Measurements from ENCODE around the gene RIMBP2. TPM values are rescaled to one million over a fixed set of nuclear protein-coding genes. Genes with fewer than 3 reads are reported as not detected.

Gene RIMBP2
- polyA plus RNA-seq, 1 donor from 2014 or later = 14.6 TPM

DNA sequence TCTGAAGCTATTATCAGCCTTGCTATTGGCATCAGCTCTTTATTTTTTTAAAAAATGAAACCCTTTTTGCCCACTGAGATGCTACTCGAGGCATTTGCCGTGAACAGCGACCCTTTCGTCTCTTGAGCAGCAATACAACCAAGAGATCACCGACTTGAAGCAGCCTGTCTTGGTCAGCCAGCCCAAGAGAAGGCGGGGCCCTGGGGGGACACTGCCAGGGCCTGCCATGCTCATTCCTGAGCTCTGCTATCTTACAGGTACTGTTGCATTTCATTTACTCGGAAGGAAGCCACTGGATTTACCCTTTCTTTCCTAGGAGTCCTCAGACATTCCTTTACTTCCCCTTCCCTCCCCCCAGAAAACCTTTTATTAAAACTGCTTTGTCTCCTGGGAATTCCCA is 361.7 kb downstream of the RIMBP2 start:
- no peaks in the 10 kb centered on the region for H4K20me1 ChIP-seq (ENCODE audit: insufficient read depth)
- H2AFZ ChIP-seq (ENCODE audit: low read depth, low read length) = no peak overlapping the region
- no peaks in the 10 kb centered on the region for H3F3A ChIP-seq (ENCODE audit: insufficient read depth, low read length, poor library complexity, severe bottlenecking)
- no peak overlapping the region for H3K27ac ChIP-seq (ENCODE audit: low read length)
- H3K9me3 ChIP-seq (ENCODE audit: low read length) = no peaks in the 10 kb centered on the region
- H3K4me3 ChIP-seq (ENCODE audit: low read length) = no peak overlapping the region
- H3K36me3 ChIP-seq (ENCODE audit: insufficient read depth, low read length) = no peaks in the 10 kb centered on the region
- H3K4me2 ChIP-seq (ENCODE audit: low read length) = no peak overlapping the region
- TF ChIP-seq REST (IDR thresholded peaks at IDR 0.05; ENCODE audit: borderline replicate concordance) = no peak
- TF ChIP-seq RAD21 (conservative IDR thresholded peaks at IDR 0.05) = no peak
- no peak for TF ChIP-seq MXI1 (conservative IDR thresholded peaks at IDR 0.05; ENCODE audit: poor library complexity, severe bottlenecking)
- TF ChIP-seq EZH2 (IDR thresholded peaks at IDR 0.05; ENCODE audit: borderline replicate concordance, insufficient read depth, low read length, poor library complexity, severe bottlenecking) = no peak
- no peak for TF ChIP-seq TAF1 (IDR thresholded peaks at IDR 0.05; ENCODE audit: low read depth)
- TF ChIP-seq CTCF (IDR thresholded peaks at IDR 0.05; ENCODE audit: poor library complexity, severe bottlenecking) = no peak
- TF ChIP-seq POLR2AphosphoS5 (IDR thresholded peaks at IDR 0.05) = no peak
- no peak for TF ChIP-seq SMC3 (conservative IDR thresholded peaks at IDR 0.05; ENCODE audit: poor library complexity)
- TF ChIP-seq EP300 (conservative IDR thresholded peaks at IDR 0.05; ENCODE audit: poor library complexity, severe bottlenecking) = no peak
- H3K27me3 ChIP-seq (ENCODE audit: insufficient read depth, low read depth, low read length) = no peaks in the 10 kb centered on the region
- no peaks in the 10 kb centered on the region for H3K9me2 ChIP-seq (ENCODE audit: insufficient read depth, low read length)
- no peak overlapping the region for H3K9ac ChIP-seq (ENCODE audit: low read length)
- H3K79me2 ChIP-seq (replicated peaks; ENCODE audit: insufficient read depth, low read length) = no peaks in the 10 kb centered on the region

- H3K27ac ChIP-seq (ENCODE audit: low read length) = no peak overlapping the region
- no peak overlapping the region for H3K4me3 ChIP-seq (ENCODE audit: low read length)
- H3K9me2 ChIP-seq (ENCODE audit: insufficient read depth, low read length) = no peaks in the 10 kb centered on the region
- no peaks in the 10 kb centered on the region for H3K9me3 ChIP-seq (ENCODE audit: low read length)
- no peak overlapping the region for H2AFZ ChIP-seq (ENCODE audit: low read depth, low read length)
- no peak overlapping the region for H3K9ac ChIP-seq (ENCODE audit: low read length)
- H3K4me2 ChIP-seq (ENCODE audit: low read length) = no peak overlapping the region
- TF ChIP-seq TAF1 (IDR thresholded peaks at IDR 0.05; ENCODE audit: low read depth) = no peak
- no peak for TF ChIP-seq EZH2 (IDR thresholded peaks at IDR 0.05; ENCODE audit: borderline replicate concordance, insufficient read depth, low read length, poor library complexity, severe bottlenecking)
- no peak for TF ChIP-seq EP300 (conservative IDR thresholded peaks at IDR 0.05; ENCODE audit: poor library complexity, severe bottlenecking)
- TF ChIP-seq CTCF (IDR thresholded peaks at IDR 0.05; ENCODE audit: poor library complexity, severe bottlenecking) = no peak
- no peak for TF ChIP-seq SMC3 (conservative IDR thresholded peaks at IDR 0.05; ENCODE audit: poor library complexity)
- TF ChIP-seq POLR2AphosphoS5 (IDR thresholded peaks at IDR 0.05) = no peak
- no peak for TF ChIP-seq MXI1 (conservative IDR thresholded peaks at IDR 0.05; ENCODE audit: poor library complexity, severe bottlenecking)
- no peak for TF ChIP-seq RAD21 (conservative IDR thresholded peaks at IDR 0.05)
- no peak for TF ChIP-seq REST (IDR thresholded peaks at IDR 0.05; ENCODE audit: borderline replicate concordance)
- H3K79me2 ChIP-seq (replicated peaks; ENCODE audit: insufficient read depth, low read length) = no peaks in the 10 kb centered on the region
- H3K27me3 ChIP-seq (ENCODE audit: insufficient read depth, low read depth, low read length) = no peaks in the 10 kb centered on the region
- H3K36me3 ChIP-seq (ENCODE audit: insufficient read depth, low read length) = no peaks in the 10 kb centered on the region
- H3F3A ChIP-seq (ENCODE audit: insufficient read depth, low read length, poor library complexity, severe bottlenecking) = no peaks in the 10 kb centered on the region
- no peaks in the 10 kb centered on the region for H4K20me1 ChIP-seq (ENCODE audit: insufficient read depth)
Observed at GRCh38 chr12:130353081-130353480, 363.0 kb downstream of the RIMBP2 start.

Data from neural cell (in vitro differentiated cells).